HG03139 (cell line): ENCODE data around the gene OR5T1.

Experiments used
- ATAC-seq: cut with Tn5 transposase; IDR thresholded peaks from one replicate; pipeline ENCODE4 v1.9.1; 2021; ENCODE audit not compliant: unreplicated experiment

OR5T1 gene

DNA sequence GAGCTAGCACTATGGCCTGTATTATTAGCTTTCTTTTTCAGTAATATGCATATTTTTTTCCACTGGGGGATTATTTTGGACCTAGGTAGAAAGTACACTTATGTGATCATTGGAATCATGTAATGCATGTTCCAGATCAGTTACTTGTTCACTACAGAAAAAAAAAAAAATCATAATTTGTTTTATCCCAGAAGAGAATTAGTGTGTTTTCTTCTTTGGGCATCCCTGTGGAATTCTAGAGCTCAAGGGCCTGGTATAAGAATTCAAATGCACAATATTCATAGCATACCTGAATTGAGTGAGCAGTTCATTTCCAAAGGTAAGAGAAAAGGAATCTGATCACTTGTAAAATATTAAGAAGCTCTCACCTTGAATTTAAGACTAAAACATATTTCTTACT lies at the start of gene OR5T1:
Gene OR5T1, plus strand, starts transcription at position 301 of the 400 bp plus-strand sequence. CDS start 1,485 bp downstream, outside the sequence.
- no peak for ATAC-seq

GRCh38 chr11:56234155-56234554 lies 39.8 kb upstream of the OR5T1 start, which contains the start of gene OR5T2:
Gene OR5T2 (minus strand): TSS chr11:56234255. CDS start chr11:56233062, 1,193 bp downstream.
- ATAC-seq = no peak

DNA sequence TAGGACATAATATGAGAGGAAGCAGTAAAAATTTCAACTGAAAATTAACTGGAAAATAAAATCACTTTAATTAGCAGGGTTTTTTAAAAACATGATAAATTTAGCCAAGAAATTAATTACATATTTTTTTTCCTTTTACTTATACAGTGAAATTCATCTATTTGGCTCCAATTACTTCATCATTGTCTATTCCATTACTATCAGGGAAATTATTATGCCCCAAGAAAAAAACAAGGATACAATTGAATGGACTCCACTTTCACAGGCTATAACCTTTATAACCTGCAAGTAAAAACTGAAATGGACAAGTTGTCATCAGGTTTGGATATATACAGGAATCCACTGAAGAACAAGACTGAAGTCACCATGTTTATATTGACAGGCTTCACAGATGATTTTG lies 22.0 kb upstream of the OR5T1 start, which contains the start of gene OR5T3:
Gene OR5T3, plus strand, starts transcription at position 301 of the 400 bp plus-strand sequence. Its CDS starts 0 bp downstream, at position 301.
- no peak for ATAC-seq

- no peak for ATAC-seq
Measured at GRCh38 chr11:56271092-56271491, 2.9 kb upstream of the OR5T1 start.

DNA sequence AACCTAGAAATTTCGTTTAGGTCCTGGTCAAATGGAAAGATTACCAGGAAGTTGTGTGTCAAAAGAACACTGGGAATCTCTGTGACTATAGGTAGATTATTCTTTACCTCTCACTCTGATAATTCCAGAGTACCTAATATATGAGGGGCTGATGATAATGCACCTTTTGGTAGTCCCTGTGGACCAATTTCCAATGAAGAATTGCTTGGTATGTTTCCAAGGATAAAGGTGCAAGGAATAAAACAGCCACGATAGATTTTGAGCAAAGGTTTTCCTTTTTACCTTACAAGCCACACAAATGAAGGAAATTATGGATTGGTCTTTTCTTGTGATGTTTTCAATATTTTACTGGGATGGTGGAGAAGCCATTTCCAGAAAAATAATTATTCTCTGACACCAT lies 18.2 kb downstream of the OR5T1 start, which contains the start of gene OR8H1:
Gene OR8H1, minus strand, starts transcription at position 101 of the 400 bp plus-strand sequence. CDS start 1,192 bp downstream, outside the sequence.
- ATAC-seq = no peak

- ATAC-seq = no peak
Measured at GRCh38 chr11:56296898-56297297, 22.9 kb downstream of the OR5T1 start.

- ATAC-seq = no peak
Measured at GRCh38 chr11:56307836-56308235, 33.9 kb downstream of the OR5T1 start.

GRCh38 chr11:56314844-56315243 lies 40.9 kb downstream of the OR5T1 start, which contains the start of gene OR8K3:
Gene OR8K3 (plus strand): TSS chr11:56315144. CDS start chr11:56318307, 3,163 bp downstream.
- no peak for ATAC-seq
